Vagina (tissue), 2 donors: ENCODE results near the gene ATP2B2.

Experiments used
- CTCF ChIP-seq, 3 experiments: fragments of 450-650 bp in 2 of 3; fragments of 200-600 bp in 1 of 3; sonication (generic) in 1 of 3; IDR thresholded peaks; one replicate each; pipeline ENCODE4 v1.5.1; 2017 to 2019; ENCODE audit warnings: antibody characterized with exemption in 3 of 3, mild to moderate bottlenecking in 2 of 3, moderate library complexity in 2 of 3
- POLR2A ChIP-seq, 2 donors: fragments of 450-650 bp; IDR thresholded peaks; one replicate each; pipeline ENCODE4 v1.6.1; 2017; ENCODE audit warnings: antibody characterized with exemption in 2 of 2, mild to moderate bottlenecking in 2 of 2, moderate library complexity in 2 of 2
- POLR2AphosphoS5 ChIP-seq, 2 donors: sonication (generic); formaldehyde crosslinking; IDR thresholded peaks; one replicate each; pipeline ENCODE4 v1.9.0; 2017; ENCODE audit warnings: antibody characterized with exemption in 2 of 2, mild to moderate bottlenecking in 2 of 2, low read depth in 1 of 2; ENCODE audit not compliant: insufficient read depth in 1 of 2

- no peak for TF ChIP-seq POLR2A (IDR thresholded peaks at IDR 0.05)
- no peak for TF ChIP-seq CTCF (IDR thresholded peaks at IDR 0.05)
- TF ChIP-seq POLR2AphosphoS5 (IDR thresholded peaks at IDR 0.05; ENCODE audit: insufficient read depth in 1 of 2, low read depth in 1 of 2), result no peak
Measured at GRCh38 chr3:10455545-10455914, 49.9 kb downstream of the ATP2B2 start.
